Measurements from ENCODE around the gene TLL2.

GRCh38 chr10:96333101-96333500 lies 180.6 kb downstream of the TLL2 start:
- TF ChIP-seq POLR2AphosphoS5 (IDR thresholded peaks at IDR 0.05) (no peak), CTCF (IDR thresholded peaks at IDR 0.05 in 8 of 11, conservative IDR thresholded peaks at IDR 0.05 in 3 of 11) (no peak)

All from spleen (tissue), 7 donors.